22Rv1 (cell line): ENCODE data around the gene MPO.

Experiments
- ZFX ChIP-seq: fragments of 450-650 bp; IDR thresholded peaks from 2 replicates; pipeline ENCODE4 v1.6.1; 2017; ENCODE audit warnings: antibody characterized with exemption, borderline replicate concordance
- TF ChIP-seq, protein P1 (sequence below): fragments of 450-650 bp; IDR thresholded peaks from 2 replicates; pipeline ENCODE4 v1.5.1; 2017; ENCODE audit warnings: mild to moderate bottlenecking

- TF ChIP-seq, protein P1, sequence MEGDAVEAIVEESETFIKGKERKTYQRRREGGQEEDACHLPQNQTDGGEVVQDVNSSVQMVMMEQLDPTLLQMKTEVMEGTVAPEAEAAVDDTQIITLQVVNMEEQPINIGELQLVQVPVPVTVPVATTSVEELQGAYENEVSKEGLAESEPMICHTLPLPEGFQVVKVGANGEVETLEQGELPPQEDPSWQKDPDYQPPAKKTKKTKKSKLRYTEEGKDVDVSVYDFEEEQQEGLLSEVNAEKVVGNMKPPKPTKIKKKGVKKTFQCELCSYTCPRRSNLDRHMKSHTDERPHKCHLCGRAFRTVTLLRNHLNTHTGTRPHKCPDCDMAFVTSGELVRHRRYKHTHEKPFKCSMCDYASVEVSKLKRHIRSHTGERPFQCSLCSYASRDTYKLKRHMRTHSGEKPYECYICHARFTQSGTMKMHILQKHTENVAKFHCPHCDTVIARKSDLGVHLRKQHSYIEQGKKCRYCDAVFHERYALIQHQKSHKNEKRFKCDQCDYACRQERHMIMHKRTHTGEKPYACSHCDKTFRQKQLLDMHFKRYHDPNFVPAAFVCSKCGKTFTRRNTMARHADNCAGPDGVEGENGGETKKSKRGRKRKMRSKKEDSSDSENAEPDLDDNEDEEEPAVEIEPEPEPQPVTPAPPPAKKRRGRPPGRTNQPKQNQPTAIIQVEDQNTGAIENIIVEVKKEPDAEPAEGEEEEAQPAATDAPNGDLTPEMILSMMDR = no peak
- no peak for TF ChIP-seq ZFX
Measured at GRCh38 chr17:58268774-58269556, 11.8 kb downstream of the MPO start.
